Measurements from ENCODE around the gene LAMA2.

DNA sequence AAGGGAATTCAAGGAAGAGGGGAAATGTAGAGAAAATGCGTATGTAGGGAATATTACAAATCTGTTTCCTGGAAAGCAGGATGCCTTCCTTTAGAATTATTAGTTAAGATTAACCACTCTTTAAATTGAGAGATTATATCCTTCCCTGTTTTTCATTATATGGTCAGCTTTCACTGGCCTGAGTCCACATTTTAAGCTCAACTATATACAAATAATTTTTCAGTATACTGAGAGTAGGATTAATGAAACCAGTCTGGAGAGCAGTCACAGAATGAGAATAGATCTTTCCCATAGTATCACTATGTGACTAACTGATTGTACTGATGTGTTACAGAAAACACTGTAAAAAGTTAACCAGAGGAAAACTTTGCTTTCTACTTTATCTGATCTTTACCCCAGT is 306.3 kb downstream of the LAMA2 start:
- TF ChIP-seq POLR2AphosphoS5 (IDR thresholded peaks at IDR 0.05) (no peak), CTCF (IDR thresholded peaks at IDR 0.05) (no peak), POLR2A (IDR thresholded peaks at IDR 0.05) (no peak), EP300 (IDR thresholded peaks at IDR 0.05) (no peak)

Measured in sigmoid colon (tissue), 4 donors.